Stimulated activated CD4-positive, alpha-beta T cell treated with anti-CD3 and anti-CD28 coated beads, Interleukin-12 subunit alpha, Interleukin-12 subunit beta, amount 100 ng/mL, for 48 hours (primary cell): Measurements from ENCODE around the gene RNU5D-1.
"Not testable (repeated sequence)": the region's sequence is repeated elsewhere in the genome, so short reads cannot be mapped to it uniquely, and the experiment has no call there.

Experiments used
- DNase-seq, 3 donors: peaks; one replicate each; pipeline ENCODE4 v3.0.0-alpha.2; 2020; ENCODE audit warnings: low read depth in 2 of 3, low spot score in 1 of 3

Gene RNU5D-1

GRCh38 chr1:44700573-44700972, 30.4 kb downstream of the RNU5D-1 start:
- no peak for DNase-seq

DNA sequence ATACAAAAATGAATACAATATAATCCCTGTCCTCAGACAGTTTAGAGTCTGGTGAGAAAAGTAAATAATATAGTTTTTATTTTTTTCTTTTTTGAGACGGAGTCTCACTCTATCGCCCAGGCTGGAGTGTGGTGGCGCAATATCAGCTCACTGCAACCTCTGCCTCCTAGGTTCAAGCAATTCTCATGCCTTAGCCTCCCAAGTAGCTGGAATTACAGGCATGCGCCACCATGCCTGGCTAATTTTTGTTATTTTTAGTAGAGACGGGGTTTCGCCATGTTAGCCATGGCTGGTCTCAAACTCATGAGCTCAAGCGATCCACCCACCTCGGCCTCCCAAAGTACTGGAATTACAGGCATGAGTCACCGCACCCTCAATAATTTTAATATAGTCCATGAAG, 31.6 kb downstream of the RNU5D-1 start:
- not testable (repeated sequence) for DNase-seq

- DNase-seq: no peak
These were observed 32.8 kb downstream of the RNU5D-1 start for GRCh38 chr1:44698138-44698537.

DNA sequence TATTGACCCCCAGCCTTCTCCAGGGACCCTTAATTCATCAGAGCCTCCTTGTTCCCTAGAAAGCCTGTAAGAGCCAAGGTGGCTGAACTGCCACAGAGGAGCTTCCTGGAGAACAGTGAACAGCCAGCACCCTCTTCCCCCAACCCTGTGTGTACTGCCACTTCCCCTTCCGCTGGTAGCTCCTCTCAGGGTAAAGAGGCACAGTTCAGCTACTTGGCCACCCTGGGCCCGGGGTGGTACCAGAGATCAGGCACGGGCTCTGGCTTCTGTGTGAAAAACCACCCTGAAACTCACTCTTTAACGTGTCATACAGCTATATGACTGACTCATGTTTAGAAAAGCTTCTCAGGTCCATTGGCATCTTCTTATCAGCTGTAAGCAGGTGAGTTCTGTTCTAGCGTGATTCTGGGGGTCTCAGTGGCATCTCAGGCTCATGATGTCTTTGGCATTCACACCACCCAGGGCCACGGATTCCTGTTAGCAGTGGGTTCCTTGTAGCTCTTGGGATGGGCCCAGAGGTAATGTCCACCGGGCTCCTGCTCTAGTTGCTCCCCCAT, 34.1 kb downstream of the RNU5D-1 start:
- no peak for DNase-seq

GRCh38 chr1:44696101-44696500, 34.9 kb downstream of the RNU5D-1 start:
- no peak for DNase-seq

GRCh38 chr1:44695671-44696070, 35.3 kb downstream of the RNU5D-1 start:
- DNase-seq: no peak

- DNase-seq: no peak
These were observed 36.0 kb downstream of the RNU5D-1 start for GRCh38 chr1:44694863-44695478.

- DNase-seq: no peak
These were observed 37.1 kb downstream of the RNU5D-1 start for GRCh38 chr1:44693900-44694299.

GRCh38 chr1:44693159-44693558, 37.8 kb downstream of the RNU5D-1 start:
- DNase-seq: no peak

- no peak for DNase-seq
These were observed 41.6 kb downstream of the RNU5D-1 start for GRCh38 chr1:44689447-44689765.

- DNase-seq: no peak
These were observed 42.1 kb downstream of the RNU5D-1 start for GRCh38 chr1:44688760-44689446.

DNA sequence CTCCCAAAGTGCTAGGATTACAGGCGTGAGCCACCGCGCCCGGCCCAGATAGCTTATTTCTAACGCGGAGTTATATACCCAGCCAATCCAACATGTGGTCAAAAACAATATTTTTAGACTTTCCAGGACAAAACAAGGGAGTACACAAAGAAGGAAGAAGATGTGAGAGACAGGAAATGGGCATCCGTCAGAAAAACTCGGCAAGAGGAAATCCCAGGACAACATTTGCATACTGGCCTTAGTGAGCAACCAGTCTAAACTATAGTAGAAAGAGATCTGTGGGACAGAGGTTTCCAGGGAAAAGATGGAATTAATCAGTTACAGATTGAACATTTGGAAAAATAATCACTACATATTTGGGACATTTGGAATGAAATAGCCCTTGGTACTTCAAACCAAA, 45.1 kb downstream of the RNU5D-1 start:
- DNase-seq: no peak

DNA sequence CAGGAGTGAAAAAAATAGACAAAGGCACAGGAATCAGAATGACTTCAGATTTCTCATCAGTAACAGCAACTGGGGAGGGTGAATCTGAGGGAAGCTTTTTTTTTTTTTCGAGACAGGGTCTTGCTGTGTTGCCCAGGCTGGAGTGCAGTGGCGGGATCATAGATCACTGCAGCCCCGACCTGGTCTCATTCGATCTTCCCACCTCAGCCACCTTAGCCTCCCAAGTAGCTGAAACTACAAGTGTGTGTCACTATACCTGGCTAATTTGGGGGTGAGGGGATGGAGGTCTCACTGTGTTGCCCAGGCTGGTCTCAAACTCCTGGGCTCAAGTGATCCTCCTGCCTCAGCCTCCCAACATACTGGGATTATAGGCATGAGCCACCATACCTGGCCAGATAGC, 45.8 kb downstream of the RNU5D-1 start:
- no peak for DNase-seq

DNA sequence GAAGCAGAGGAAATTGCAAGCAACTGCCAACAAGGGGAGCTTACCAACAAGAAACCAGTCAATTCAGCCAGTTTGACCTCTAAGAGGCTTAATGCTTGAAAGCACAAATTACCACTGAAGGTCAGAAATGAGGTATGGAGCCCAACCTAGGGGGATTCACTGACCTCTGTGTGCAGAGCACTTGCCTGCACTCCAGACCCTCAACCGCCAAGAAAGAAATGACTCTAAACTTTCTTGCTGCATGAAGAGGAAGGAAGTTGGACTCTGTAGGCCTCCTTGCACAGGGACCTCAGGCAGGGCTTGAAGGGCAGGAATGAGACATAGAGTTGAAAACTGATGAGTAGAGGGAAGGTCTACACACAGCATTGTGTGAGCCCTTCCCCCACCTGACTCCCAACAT, 46.4 kb downstream of the RNU5D-1 start:
- DNase-seq: no peak

- DNase-seq: no peak
These were observed 48.1 kb downstream of the RNU5D-1 start for GRCh38 chr1:44682883-44683265.

GRCh38 chr1:44681905-44682882, 48.8 kb downstream of the RNU5D-1 start:
- DNase-seq: no peak
